ENCODE data around the gene GAB2.

DNA sequence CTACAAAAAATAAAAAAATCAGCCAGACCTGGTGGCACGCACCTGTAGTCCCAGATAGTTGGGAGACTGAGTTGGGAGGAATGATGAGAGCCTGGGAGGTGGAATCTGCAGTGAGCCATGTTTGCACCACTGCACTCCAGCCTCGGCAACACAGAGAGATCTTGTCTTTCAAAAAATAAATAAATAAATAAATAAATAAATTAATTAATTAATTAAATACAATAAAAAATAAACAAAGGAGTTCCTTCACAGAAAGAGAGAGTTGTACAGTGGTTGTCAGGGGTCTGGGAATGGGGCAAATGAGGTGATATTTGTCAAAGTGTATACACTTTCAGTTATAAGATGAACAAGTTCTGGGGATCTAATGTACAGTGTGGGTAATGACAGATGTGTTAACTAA, 49.8 kb upstream of the GAB2 start:
- TF ChIP-seq, protein P1, sequence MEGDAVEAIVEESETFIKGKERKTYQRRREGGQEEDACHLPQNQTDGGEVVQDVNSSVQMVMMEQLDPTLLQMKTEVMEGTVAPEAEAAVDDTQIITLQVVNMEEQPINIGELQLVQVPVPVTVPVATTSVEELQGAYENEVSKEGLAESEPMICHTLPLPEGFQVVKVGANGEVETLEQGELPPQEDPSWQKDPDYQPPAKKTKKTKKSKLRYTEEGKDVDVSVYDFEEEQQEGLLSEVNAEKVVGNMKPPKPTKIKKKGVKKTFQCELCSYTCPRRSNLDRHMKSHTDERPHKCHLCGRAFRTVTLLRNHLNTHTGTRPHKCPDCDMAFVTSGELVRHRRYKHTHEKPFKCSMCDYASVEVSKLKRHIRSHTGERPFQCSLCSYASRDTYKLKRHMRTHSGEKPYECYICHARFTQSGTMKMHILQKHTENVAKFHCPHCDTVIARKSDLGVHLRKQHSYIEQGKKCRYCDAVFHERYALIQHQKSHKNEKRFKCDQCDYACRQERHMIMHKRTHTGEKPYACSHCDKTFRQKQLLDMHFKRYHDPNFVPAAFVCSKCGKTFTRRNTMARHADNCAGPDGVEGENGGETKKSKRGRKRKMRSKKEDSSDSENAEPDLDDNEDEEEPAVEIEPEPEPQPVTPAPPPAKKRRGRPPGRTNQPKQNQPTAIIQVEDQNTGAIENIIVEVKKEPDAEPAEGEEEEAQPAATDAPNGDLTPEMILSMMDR (IDR thresholded peaks at IDR 0.05) = no peak
- TF ChIP-seq POLR2AphosphoS5 (IDR thresholded peaks at IDR 0.05) (no peak), POLR2A (IDR thresholded peaks at IDR 0.05) (no peak), EP300 (IDR thresholded peaks at IDR 0.05) (no peak)
